Measurements from ENCODE around the gene TLE6. TPM values are rescaled to one million over a fixed set of nuclear protein-coding genes. Genes with fewer than 3 reads are reported as not detected.

TLE6 gene
- total and polyA plus RNA-seq, 10 of the 15 experiments (the other 5 are each of a cell fraction or from before 2014, with no cell fraction given) = 2.7 to 13.8 (median 6.4) TPM

GRCh38 chr19:3039125-3039524 lies 61.8 kb downstream of the TLE6 start:
- Histone ChIP-seq H3K9me3 (replicated peaks; ENCODE audit: control insufficient read depth, insufficient read depth, low read length) (no peaks in the 10 kb centered on the region), H3K4me1 (ENCODE audit: control insufficient read depth, insufficient read depth, low read length) (peaks cover 16% of the 10 kb centered on the region), H3K27ac (ENCODE audit: control insufficient read depth, insufficient read depth) (no peak overlapping the region), H3K4me3 (no peak overlapping the region), H3K27me3 (replicated peaks in 1 of 2; ENCODE audit: control insufficient read depth in 2 of 2, insufficient read depth in 2 of 2, low read length in 1 of 2) (no peaks in the 10 kb centered on the region), H4K20me1 (ENCODE audit: control insufficient read depth, insufficient read depth) (no peaks in the 10 kb centered on the region), H2AFZ (ENCODE audit: control insufficient read depth, low read depth, low read length) (no peak overlapping the region), H3K79me2 (ENCODE audit: control insufficient read depth, insufficient read depth, low read length) (no peaks in the 10 kb centered on the region), H3K9ac (ENCODE audit: control insufficient read depth, insufficient read depth, low read length) (no peak overlapping the region), H3K36me3 (ENCODE audit: control insufficient read depth in 2 of 2, insufficient read depth in 2 of 2, low read length in 1 of 2) (no peaks in the 10 kb centered on the region), H3K4me2 (ENCODE audit: control insufficient read depth, insufficient read depth) (no peak overlapping the region)
- ATAC-seq (no peak), FAIRE-seq (no peak), DNase-seq (ENCODE audit: low read depth, low spot score) (no peak)
- WGBS (ENCODE audit: insufficient coverage, insufficient replicate concordance, low lambda C conversion rate, missing lambda C conversion rate) = 88% methylated on average over 4 of the region's 5 CpGs
- SMC1A ChIA-PET (ENCODE audit: uncharacterized antibody, unreplicated experiment) = no interaction called here
- POLR2A ChIA-PET = no interaction called here
- no peak for TF ChIP-seq KLF5 (IDR thresholded peaks at IDR 0.05; ENCODE audit: partially characterized antibody)
- TF ChIP-seq PRDM15 (CRISPR knock-in tag; IDR thresholded peaks at IDR 0.05) = no peak
- TF ChIP-seq NFXL1 (IDR thresholded peaks at IDR 0.05; ENCODE audit: borderline replicate concordance) = no peak
- TF ChIP-seq E2F4 (IDR thresholded peaks at IDR 0.05; ENCODE audit: low read depth, low read length) = no peak
- TF ChIP-seq NFIC (IDR thresholded peaks at IDR 0.05; ENCODE audit: low read depth, low read length) = no peak
- no peak for TF ChIP-seq SREBF2 (IDR thresholded peaks at IDR 0.05; ENCODE audit: low read length)
- TF ChIP-seq YBX1 (IDR thresholded peaks at IDR 0.05) = no peak
- TF ChIP-seq CEBPB (IDR thresholded peaks at IDR 0.05; ENCODE audit: borderline replicate concordance in 1 of 2, low read depth in 2 of 2, low read length in 2 of 2) = no peak
- TF ChIP-seq NR2C2 (IDR thresholded peaks at IDR 0.05; ENCODE audit: borderline replicate concordance, control insufficient read depth, insufficient read length, low read depth) = no peak
- TF ChIP-seq IRF5 (IDR thresholded peaks at IDR 0.05; ENCODE audit: borderline replicate concordance) = no peak
- TF ChIP-seq ATF2 (IDR thresholded peaks at IDR 0.05; ENCODE audit: low read length) = no peak
- RAD21 ChIA-PET (ENCODE audit: unreplicated experiment) = interaction anchor here (1.0 kb wide), 1 partner anchor 26 kb away, joined by 3 read pairs; no protein-coding TSS in a partner anchor
- in situ Hi-C loops (cut with MboI) = no loop called here
- CTCF ChIA-PET = no interaction called here
- intact Hi-C loops (cut with micrococcal nuclease; ENCODE audit: unreplicated experiment) = no loop called here
- no TSS peak for BruUV-seq (replicated peaks)

Data from GM12878 (cell line).